ENCODE results near the gene COL4A5.
"Not testable (repeated sequence)": the region's sequence is repeated elsewhere in the genome, so short reads cannot be mapped to it uniquely, and the experiment has no call there.

COL4A5 gene

DNA sequence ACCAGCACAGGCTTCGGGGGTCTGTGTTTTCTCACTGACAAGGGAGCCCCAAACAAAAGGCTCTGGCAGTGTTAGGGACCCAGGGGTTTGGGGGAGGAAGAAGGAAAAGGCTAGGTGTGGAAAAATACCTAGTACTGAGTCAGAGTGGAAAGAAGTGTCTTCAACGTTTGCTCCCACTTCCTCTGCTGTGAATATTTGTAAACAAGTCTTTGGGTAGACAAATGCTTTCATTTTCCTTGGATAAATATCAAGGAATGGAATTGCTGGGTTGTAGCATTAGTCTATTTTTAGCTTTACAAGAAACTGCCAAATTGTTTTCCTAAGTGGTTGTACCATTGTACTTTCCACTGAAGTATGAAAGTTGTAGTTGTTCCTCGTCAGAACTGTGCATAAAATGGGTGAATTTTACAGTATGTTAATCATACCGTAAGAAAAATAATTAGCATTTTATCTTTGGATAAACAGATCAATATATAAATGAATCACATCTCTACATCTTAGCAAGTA is 17.4 kb downstream of the COL4A5 start:
- no peak for DNase-seq

DNA sequence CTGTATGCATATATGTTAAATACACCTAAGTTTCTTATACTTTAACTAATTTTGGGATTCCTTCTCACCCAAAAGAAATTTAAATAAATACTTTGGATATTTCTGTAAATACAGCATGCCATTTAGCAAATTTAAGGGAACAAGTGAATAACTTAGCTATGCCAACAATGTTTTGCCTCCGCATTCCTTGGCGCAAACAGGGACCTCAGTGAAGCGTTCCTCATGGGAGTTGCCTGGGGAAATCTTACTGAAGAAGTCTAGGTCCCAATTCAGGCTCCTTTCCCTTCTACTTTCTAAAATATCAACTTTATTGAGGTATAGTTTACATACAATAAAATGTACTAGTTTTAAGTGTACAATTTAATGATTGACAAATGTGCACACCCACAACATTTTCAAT is 25.0 kb downstream of the COL4A5 start:
- no peak for DNase-seq

GRCh38 chrX:108468486-108468885 is 28.8 kb downstream of the COL4A5 start:
- DNase-seq = no peak

DNA sequence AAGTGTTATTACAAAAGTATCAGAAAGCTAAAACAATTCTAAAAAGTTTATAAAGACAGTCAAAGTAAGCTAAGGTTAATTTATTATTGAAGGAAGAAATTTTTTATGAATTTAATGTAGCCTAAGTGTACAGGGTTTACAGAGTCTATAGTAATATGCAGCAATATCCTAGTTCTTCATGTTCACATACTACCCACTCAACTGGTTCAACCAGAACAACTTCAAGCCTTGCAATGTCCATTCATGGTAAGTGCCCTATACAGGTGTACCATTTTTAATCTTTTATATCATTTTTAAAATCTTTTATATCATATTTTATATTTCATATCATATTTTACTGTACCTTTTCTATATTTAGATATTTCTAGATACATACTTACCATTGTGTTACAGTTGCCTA is 34.3 kb downstream of the COL4A5 start:
- DNase-seq = no peak

- DNase-seq = not testable (repeated sequence)
These were observed 41.9 kb downstream of the COL4A5 start for GRCh38 chrX:108481528-108481927.

- DNase-seq = no peak
These were observed 44.6 kb downstream of the COL4A5 start for GRCh38 chrX:108484251-108484650.

DNA sequence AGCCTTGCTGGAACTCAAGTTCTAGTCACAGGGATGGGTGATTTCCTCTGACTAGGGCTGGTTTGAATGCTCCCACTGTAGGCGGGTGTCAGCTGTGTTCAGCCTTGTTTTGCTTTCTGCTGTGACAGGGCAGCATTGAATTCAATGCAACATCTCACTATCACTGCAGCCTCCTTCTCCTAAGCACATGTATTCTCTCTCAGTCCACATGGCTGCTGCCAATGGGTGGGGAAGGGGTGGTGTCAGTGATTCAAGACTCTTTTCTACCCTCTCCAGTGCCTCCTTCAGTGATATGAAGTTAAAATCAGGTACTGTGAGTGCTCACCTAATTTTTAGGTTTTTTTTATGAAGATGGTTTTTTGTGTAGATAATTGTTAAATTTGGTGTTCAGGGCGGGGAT is 46.3 kb downstream of the COL4A5 start:
- DNase-seq = no peak

GRCh38 chrX:108494406-108495090 is 54.9 kb downstream of the COL4A5 start:
- DNase-seq = no peak

- DNase-seq = no peak
These were observed 72.1 kb downstream of the COL4A5 start for GRCh38 chrX:108511721-108512120.

- DNase-seq = no peak
These were observed 76.5 kb downstream of the COL4A5 start for GRCh38 chrX:108516184-108516583.

DNA sequence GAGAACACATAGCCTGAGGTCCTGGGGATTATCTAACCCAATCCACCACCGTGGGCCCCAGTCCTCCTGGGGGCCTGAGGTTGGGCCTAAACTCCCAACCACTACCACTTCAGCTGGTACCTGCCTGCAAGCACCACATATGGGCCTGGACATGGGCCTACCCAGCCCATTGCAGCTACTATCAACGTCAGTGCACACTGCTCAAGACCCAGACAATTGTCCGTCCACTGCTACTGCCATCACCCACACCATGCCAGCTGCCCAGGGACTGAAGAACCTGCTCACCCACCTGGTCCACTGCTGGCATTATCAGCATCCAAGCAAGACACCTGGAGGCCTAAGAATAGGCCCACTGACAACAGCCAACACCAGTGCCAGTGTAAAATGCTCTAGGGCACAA is 88.1 kb downstream of the COL4A5 start:
- DNase-seq = no peak

DNA sequence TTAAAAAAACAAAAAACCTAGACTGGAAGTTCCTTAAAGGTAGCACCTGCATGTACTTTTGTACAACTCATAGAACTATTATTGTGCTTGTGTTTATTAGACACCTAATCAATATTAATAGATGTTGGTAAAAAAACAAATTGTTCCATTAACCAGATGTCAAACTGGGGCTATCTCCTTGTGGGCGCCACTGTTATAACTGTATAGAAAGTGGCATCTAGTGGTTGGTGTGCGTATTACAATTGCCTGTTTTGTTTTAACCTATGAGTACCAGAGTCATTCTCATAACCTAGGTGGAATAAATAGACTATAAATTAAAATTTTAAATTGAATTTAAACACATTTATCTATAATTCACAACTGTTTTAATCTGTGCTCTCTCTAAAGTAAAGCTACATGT is 97.4 kb downstream of the COL4A5 start:
- peak; percentile 23 to 72 (median 55) for DNase-seq

GRCh38 chrX:108541286-108541685 is 101.6 kb downstream of the COL4A5 start:
- no peak for DNase-seq

DNA sequence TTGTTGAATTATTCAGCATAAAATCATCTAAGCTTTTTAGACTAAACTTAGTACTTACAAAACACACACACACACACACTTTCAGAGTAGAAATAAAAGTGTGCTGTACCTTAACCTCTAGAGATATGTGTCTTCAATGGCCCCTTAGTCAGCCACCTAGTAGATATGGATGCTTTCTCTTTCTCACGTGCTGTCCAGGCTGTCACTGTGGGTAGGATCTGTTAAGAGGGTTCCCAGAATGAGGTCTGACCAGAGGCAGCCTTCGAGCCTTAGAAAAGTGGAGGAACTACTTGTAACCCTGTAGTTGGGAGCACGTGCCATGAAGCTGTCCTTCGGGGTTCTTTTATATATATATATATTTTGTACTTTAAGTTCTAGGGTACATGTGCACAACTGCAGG is 117.9 kb downstream of the COL4A5 start:
- no peak for DNase-seq

DNA sequence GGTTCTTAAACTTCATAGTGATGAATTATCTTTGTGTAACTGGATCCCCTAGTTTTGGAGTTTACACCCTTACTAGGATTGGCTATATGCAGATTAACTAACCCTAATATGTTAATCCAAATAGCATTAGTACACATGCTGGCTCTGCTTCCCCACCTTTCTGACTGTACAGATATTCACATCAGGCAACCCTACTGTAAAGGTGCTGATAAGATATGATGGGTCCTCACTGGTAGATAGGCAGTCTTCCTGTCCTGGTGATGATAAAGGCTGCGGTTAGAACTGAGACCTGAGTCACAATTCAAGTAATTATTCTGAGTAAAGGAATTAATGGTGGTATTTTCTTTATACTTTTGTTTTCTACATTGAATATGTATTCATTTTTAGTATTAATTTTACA is 118.6 kb downstream of the COL4A5 start:
- no peak for DNase-seq

- no peak for DNase-seq
These were observed 133.5 kb downstream of the COL4A5 start for GRCh38 chrX:108573136-108573535.

- no peak for DNase-seq
These were observed 142.5 kb downstream of the COL4A5 start for GRCh38 chrX:108582151-108582550.

DNA sequence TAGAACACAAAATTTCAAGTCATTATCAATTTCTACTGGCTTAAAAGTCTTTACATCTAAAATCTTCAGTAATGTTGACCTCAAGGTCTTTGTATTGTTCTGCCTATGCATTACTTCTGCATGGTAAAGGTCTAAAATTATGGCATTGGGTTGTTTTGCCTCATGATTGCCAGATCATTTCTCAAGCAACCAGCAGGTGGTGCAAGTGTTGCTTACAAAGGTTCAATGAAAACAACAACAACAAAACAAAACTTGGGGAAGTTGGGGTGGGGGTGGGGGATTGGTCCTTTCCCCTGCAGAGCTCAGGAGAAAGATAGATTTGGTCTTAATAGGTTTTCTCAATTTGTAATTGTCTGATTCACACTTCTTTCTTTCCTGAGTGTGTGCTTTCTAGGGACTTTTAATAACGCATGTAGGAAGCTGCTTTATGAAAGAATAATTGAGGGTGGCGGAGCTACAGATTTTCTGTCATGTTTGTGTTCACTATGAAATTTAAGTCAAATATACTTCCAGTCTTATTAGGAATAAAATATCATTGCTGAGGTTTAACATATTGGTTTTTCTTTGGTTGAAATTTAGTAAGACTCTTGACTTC is 145.1 kb downstream of the COL4A5 start:
- DNase-seq = peak in 1 of 3 experiments; percentile 31

- DNase-seq = no peak
These were observed 150.9 kb downstream of the COL4A5 start for GRCh38 chrX:108590496-108590895.

DNA sequence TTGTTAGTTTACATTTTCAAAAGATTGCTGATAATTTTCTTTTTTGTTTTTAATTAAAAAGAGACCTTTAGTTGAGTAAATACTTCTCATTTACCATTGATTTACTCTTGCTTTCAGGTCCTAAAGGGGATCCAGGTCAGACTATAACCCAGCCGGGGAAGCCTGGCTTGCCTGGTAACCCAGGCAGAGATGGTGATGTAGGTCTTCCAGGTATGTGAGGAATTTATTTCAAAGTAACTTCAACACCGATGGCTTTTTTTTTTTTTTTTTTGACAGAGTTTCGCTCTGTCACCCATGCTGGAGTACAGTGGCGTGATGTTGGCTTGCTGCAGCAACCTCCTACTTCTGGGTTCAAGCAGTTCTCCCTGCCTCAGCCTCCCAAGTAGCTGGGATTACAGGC is 161.6 kb downstream of the COL4A5 start:
- DNase-seq = no peak

GRCh38 chrX:108610141-108610540 is 170.5 kb downstream of the COL4A5 start:
- no peak for DNase-seq

GRCh38 chrX:108614616-108615015 is 175.0 kb downstream of the COL4A5 start:
- DNase-seq = no peak

DNA sequence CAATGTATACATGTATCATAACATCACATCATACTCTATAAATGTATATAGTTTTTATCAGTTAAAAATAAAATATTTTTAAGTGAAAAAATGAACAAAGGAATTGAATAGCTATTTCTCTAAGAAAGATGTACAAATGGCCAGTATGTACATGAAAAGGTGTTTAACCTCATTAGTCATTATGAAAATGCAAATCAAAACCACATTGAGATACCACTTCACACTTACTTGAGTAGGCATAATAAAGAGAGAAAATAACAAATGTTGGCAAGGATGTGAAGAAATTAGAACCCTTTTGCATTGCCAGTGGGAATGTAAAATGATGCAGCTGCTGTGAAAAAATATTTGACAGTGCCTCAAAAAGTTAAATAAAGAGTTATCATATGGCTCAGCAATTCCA is 201.2 kb downstream of the COL4A5 start:
- no peak for DNase-seq

GRCh38 chrX:108641589-108642272 is 202.1 kb downstream of the COL4A5 start:
- DNase-seq = no peak

All from NCI-H1417 (cell line).